Fibroblast of pulmonary artery (primary cell): ENCODE measurements around the gene ECE1.
"Not testable (repeated sequence)": the region's sequence is repeated elsewhere in the genome, so short reads cannot be mapped to it uniquely, and the experiment has no call there.

Experiments used
- DNase-seq: peaks from one replicate; pipeline ENCODE4 v3.0.0-alpha.2; 2010; ENCODE audit warnings: low read depth
- H3K4me3 ChIP-seq: replicated peaks from 2 replicates; pipeline ENCODE4 v1.5.1; 2011; ENCODE audit warnings: low read depth, mild to moderate bottlenecking, control low read depth, low read length, moderate library complexity
- TF ChIP-seq, protein P1 (sequence below): IDR thresholded peaks from 2 replicates; pipeline ENCODE4 v1.5.1; 2011; ENCODE audit warnings: mild to moderate bottlenecking, control low read depth, low read length, inconsistent platforms; ENCODE audit errors: missing control alignments

ECE1 gene

GRCh38 chr1:21291964-21292363 lies 1.7 kb upstream of the ECE1 start:
- DNase-seq: no peak
- TF ChIP-seq, protein P1, sequence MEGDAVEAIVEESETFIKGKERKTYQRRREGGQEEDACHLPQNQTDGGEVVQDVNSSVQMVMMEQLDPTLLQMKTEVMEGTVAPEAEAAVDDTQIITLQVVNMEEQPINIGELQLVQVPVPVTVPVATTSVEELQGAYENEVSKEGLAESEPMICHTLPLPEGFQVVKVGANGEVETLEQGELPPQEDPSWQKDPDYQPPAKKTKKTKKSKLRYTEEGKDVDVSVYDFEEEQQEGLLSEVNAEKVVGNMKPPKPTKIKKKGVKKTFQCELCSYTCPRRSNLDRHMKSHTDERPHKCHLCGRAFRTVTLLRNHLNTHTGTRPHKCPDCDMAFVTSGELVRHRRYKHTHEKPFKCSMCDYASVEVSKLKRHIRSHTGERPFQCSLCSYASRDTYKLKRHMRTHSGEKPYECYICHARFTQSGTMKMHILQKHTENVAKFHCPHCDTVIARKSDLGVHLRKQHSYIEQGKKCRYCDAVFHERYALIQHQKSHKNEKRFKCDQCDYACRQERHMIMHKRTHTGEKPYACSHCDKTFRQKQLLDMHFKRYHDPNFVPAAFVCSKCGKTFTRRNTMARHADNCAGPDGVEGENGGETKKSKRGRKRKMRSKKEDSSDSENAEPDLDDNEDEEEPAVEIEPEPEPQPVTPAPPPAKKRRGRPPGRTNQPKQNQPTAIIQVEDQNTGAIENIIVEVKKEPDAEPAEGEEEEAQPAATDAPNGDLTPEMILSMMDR: no peak
- no peak overlapping the region for H3K4me3 ChIP-seq

- no peak overlapping the region for H3K4me3 ChIP-seq
- TF ChIP-seq, protein P1: no peak
- DNase-seq: no peak
Measured at GRCh38 chr1:21291184-21291583, 921 bp upstream of the ECE1 start.

- DNase-seq: no peak
- peak overlapping the region; percentile 59 for H3K4me3 ChIP-seq
- TF ChIP-seq, protein P1: no peak
Measured at GRCh38 chr1:21290546-21290944, 282 bp upstream of the ECE1 start.

- H3K4me3 ChIP-seq: peak overlapping the region; percentile 59
- TF ChIP-seq, protein P1: no peak
- DNase-seq: no peak
Measured at GRCh38 chr1:21289127-21289526, 1.1 kb downstream of the ECE1 start.

DNA sequence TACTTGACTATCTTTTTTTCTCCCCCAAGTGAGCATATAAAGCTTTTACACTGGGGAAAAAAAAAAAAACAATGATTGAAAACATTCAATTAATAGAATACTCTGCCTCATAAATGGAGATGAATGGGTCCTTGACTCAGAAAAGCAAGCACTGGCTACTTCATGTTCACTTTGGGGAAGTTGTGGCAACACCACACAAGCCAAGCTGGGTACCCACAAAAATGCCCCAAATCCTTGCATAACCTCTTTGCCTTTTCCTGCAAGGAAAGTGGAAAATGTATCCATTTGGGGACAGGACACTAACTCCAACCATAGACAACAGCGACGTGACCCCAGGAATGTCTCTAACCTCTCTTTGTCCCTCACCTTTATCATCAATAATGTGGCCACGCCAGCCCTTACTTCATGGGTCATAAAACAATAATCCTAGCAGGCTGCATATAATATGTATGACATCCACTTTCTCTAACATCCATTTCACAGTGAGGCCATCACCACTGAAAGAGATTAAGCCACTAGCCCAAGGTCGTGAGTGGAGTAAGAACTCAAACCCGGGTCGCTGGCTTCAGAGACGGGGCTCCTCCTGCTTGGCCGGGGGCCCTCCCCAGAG lies 2.3 kb downstream of the ECE1 start:
- no peak for DNase-seq
- H3K4me3 ChIP-seq: no peak overlapping the region
- TF ChIP-seq, protein P1: no peak

DNA sequence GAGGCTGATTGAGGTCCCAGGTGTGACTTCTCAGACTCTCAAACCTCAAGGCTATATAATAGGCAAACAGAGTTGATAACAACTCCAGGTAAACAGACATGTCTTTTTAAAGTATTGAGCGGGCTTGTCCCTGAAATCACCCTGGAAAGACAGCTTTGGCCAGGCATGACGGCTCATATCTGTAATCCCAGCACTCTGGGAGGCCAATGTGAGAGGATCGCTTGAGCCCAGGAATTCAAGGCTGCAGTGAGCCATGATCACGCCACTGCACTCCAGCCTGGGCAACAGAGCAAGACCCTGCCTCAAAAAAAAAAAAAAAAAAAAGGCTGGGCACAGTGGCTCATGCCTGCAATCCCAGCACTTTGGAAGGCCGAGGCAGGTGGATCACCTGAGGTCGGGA lies 4.9 kb downstream of the ECE1 start:
- not testable (repeated sequence) for H3K4me3 ChIP-seq

GRCh38 chr1:21285055-21285372 lies 5.2 kb downstream of the ECE1 start:
- H3K4me3 ChIP-seq: no peak overlapping the region
- no peak for DNase-seq
- TF ChIP-seq, protein P1: no peak

More for the DNA sequence above, 4.9 kb downstream of the ECE1 start:
- not testable (repeated sequence) for DNase-seq
